WTC11 (cell line): Measurements from ENCODE around the gene DDR2.

Experiments
- SMAD3 ChIP-seq: sonication (generic); formaldehyde crosslinking; IDR thresholded peaks from 2 replicates; pipeline ENCODE4 v1.8.0; 2022; ENCODE audit warnings: missing genetic modification reagents, mild to moderate bottlenecking, borderline replicate concordance
- ZNF138 ChIP-seq: sonication (generic); formaldehyde crosslinking; conservative IDR thresholded peaks from 2 replicates; pipeline ENCODE4 v1.8.1; 2022; ENCODE audit warnings: mild to moderate bottlenecking, moderate library complexity, missing genetic modification reagents
- TF ChIP-seq, protein P1 (sequence below): sonication (generic); formaldehyde crosslinking; conservative IDR thresholded peaks from 2 replicates; pipeline ENCODE4 v1.8.1; 2023; ENCODE audit warnings: mild to moderate bottlenecking, low read depth, missing genetic modification reagents, moderate library complexity
- TF ChIP-seq, protein P2 (sequence below): fragments of 200-600 bp; IDR thresholded peaks from 2 replicates; pipeline ENCODE4 v1.8.0; 2022; ENCODE audit warnings: antibody characterized with exemption

- TF ChIP-seq, protein P1, sequence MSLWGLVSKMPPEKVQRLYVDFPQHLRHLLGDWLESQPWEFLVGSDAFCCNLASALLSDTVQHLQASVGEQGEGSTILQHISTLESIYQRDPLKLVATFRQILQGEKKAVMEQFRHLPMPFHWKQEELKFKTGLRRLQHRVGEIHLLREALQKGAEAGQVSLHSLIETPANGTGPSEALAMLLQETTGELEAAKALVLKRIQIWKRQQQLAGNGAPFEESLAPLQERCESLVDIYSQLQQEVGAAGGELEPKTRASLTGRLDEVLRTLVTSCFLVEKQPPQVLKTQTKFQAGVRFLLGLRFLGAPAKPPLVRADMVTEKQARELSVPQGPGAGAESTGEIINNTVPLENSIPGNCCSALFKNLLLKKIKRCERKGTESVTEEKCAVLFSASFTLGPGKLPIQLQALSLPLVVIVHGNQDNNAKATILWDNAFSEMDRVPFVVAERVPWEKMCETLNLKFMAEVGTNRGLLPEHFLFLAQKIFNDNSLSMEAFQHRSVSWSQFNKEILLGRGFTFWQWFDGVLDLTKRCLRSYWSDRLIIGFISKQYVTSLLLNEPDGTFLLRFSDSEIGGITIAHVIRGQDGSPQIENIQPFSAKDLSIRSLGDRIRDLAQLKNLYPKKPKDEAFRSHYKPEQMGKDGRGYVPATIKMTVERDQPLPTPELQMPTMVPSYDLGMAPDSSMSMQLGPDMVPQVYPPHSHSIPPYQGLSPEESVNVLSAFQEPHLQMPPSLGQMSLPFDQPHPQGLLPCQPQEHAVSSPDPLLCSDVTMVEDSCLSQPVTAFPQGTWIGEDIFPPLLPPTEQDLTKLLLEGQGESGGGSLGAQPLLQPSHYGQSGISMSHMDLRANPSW, result no peak
- TF ChIP-seq ZNF138 (no peak), SMAD3 (CRISPR knock-in tag) (no peak)
- TF ChIP-seq, protein P2, sequence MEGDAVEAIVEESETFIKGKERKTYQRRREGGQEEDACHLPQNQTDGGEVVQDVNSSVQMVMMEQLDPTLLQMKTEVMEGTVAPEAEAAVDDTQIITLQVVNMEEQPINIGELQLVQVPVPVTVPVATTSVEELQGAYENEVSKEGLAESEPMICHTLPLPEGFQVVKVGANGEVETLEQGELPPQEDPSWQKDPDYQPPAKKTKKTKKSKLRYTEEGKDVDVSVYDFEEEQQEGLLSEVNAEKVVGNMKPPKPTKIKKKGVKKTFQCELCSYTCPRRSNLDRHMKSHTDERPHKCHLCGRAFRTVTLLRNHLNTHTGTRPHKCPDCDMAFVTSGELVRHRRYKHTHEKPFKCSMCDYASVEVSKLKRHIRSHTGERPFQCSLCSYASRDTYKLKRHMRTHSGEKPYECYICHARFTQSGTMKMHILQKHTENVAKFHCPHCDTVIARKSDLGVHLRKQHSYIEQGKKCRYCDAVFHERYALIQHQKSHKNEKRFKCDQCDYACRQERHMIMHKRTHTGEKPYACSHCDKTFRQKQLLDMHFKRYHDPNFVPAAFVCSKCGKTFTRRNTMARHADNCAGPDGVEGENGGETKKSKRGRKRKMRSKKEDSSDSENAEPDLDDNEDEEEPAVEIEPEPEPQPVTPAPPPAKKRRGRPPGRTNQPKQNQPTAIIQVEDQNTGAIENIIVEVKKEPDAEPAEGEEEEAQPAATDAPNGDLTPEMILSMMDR, result no peak
Measured at GRCh38 chr1:162654915-162655620, 22.8 kb downstream of the DDR2 start.
